Skeletal muscle tissue (tissue), 5 donors: ENCODE measurements around the gene ZDHHC9. TPM values are rescaled to one million over a fixed set of nuclear protein-coding genes. Genes with fewer than 3 reads are reported as not detected.

Source experiments
- H3K27ac ChIP-seq: one replicate; pipeline ENCODE4 v1.7.0; 2013; ENCODE audit warnings: mild to moderate bottlenecking, low read depth, low read length, inconsistent platforms
- H3K27me3 ChIP-seq, 3 donors: one replicate each; pipeline ENCODE4 v1.7.0; 2013; ENCODE audit warnings: low read length in 3 of 3; ENCODE audit not compliant: control insufficient read depth in 3 of 3, insufficient read depth in 3 of 3
- H3K36me3 ChIP-seq, 3 donors: one replicate each; pipeline ENCODE4 v1.7.0; 2013; ENCODE audit warnings: low read length in 3 of 3; ENCODE audit not compliant: control insufficient read depth in 3 of 3, insufficient read depth in 3 of 3
- H3K4me1 ChIP-seq, 3 donors: one replicate each; pipeline ENCODE4 v1.7.0; 2013; ENCODE audit warnings: low read length in 3 of 3, mild to moderate bottlenecking in 3 of 3; ENCODE audit not compliant: control insufficient read depth in 3 of 3, insufficient read depth in 3 of 3
- H3K4me3 ChIP-seq, 3 donors: one replicate each; pipeline ENCODE4 v1.7.0; 2013; ENCODE audit warnings: low read length in 3 of 3
- H3K9ac ChIP-seq, 3 donors: one replicate each; pipeline ENCODE4 v1.7.0; 2013; ENCODE audit warnings: low read length in 3 of 3, mild to moderate bottlenecking in 3 of 3, moderate library complexity in 2 of 3, low read depth in 1 of 3
- H3K9me3 ChIP-seq, 3 donors: one replicate each; pipeline ENCODE4 v1.7.0; 2013; ENCODE audit warnings: low read length in 3 of 3; ENCODE audit not compliant: control insufficient read depth in 3 of 3
- small RNA-seq: library from RNA; depleted of rRNA; stranded (forward); fragments of <200 nt; gene quantifications from one replicate; pipeline ENCODE3, GENCODE V24; 2014
- total RNA-seq: library from RNA; depleted of rRNA; stranded (reverse); fragments of >200 nt; gene quantifications from one replicate; pipeline ENCODE4 v1.2.3, GENCODE V29; 2014
- donor health status: Osteomylitis.

ZDHHC9 gene
- total RNA-seq, 1 donor from 2014 or later: 17.7 TPM

GRCh38 chrX:129754056-129755024 lies 89.3 kb downstream of the ZDHHC9 start:
- no peak overlapping the region for H3K27ac ChIP-seq
- H3K4me3 ChIP-seq: no peak overlapping the region
- H3K4me1 ChIP-seq: peaks cover 0 to 4% (median 0%) of the 10 kb centered on the region in 3 donors
- no peaks in the 10 kb centered on the region for H3K9me3 ChIP-seq
- peaks cover 0 to 4% (median 0%) of the 10 kb centered on the region in 3 donors for H3K27me3 ChIP-seq
- no peaks in the 10 kb centered on the region for H3K36me3 ChIP-seq
- H3K9ac ChIP-seq: no peak overlapping the region

Small RNA genes lying within 50 kb of the gene (small RNA-seq; reads per million reads assigned to genes)
- gene RF00017: not detected

Other genes with a start within 250 kb of the ZDHHC9 start
- gene APLN, start 188.9 kb downstream of the ZDHHC9 start, total RNA-seq: 4.2 TPM
- gene XPNPEP2, start 104.9 kb downstream of the ZDHHC9 start, total RNA-seq: 3.7 TPM
- gene SASH3, start 63.9 kb downstream of the ZDHHC9 start, total RNA-seq: 2.6 TPM
- 17.7 TPM for gene UTP14A, start 62.3 kb upstream of the ZDHHC9 start, total RNA-seq
- 5.2 TPM for gene BCORL1, start 138.7 kb upstream of the ZDHHC9 start, total RNA-seq